BLaER1 (cell line): ENCODE results near the gene RFPL2.

Experiments
- H3K27ac ChIP-seq: shearing (Covaris generic); formaldehyde crosslinking; 2 replicates; pipeline ENCODE4 v1.8.1; 2022
- H3K27me3 ChIP-seq: shearing (Covaris generic); formaldehyde crosslinking; 2 replicates; pipeline ENCODE4 v1.8.1; 2022
- H3K36me3 ChIP-seq: shearing (Covaris generic); formaldehyde crosslinking; 2 replicates; pipeline ENCODE4 v1.8.1; 2022
- H3K4me1 ChIP-seq: shearing (Covaris generic); formaldehyde crosslinking; 2 replicates; pipeline ENCODE4 v1.8.1; 2022
- H3K4me2 ChIP-seq: shearing (Covaris generic); formaldehyde crosslinking; 2 replicates; pipeline ENCODE4 v1.8.1; 2022
- H3K4me3 ChIP-seq: shearing (Covaris generic); formaldehyde crosslinking; 2 replicates; pipeline ENCODE4 v1.8.1; 2022
- H3K9ac ChIP-seq: shearing (Covaris generic); formaldehyde crosslinking; 2 replicates; pipeline ENCODE4 v1.8.1; 2022
- H3K9me3 ChIP-seq: shearing (Covaris generic); formaldehyde crosslinking; 2 replicates; pipeline ENCODE4 v1.8.1; 2022
- H4K20me1 ChIP-seq: shearing (Covaris generic); formaldehyde crosslinking; 2 replicates; pipeline ENCODE4 v1.8.1; 2022
- Cebpa-rat ChIP-seq: shearing (Covaris generic); IDR thresholded peaks from 2 replicates; pipeline ENCODE4 v1.8.1; 2022

The RFPL2 gene

DNA sequence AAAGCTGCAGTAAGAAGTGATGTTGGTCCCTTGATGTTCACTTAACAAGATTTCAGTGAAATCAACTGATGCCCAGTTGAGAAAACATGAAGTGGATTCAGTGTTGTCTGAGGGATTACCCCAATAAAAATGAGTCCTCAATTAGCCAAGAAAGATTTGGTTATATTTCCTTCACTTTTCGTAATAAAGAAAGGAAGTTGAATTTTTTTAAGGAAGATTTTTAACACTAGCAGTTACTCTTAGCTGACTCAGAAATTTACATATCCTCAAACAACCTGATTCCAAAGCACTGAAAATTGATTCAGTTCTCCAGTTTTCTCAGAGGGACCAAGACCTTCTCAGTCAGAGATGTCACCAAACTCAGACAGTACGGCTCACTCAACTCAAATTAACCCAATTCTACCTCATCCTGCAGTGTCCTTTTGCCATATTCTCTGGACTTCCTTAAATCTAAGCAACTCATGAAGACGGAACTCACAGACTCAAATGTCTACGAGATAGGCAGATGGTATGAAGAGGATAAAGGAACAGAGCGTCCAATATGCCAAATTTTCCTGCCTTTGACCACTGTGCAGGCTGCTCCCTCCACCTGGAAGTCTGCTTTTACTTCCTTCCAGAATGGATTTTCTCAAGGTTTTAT lies 27.4 kb upstream of the RFPL2 start:
- no peak overlapping the region for H3K4me2 ChIP-seq
- H3K9ac ChIP-seq: no peak overlapping the region
- no peaks in the 10 kb centered on the region for H3K9me3 ChIP-seq
- TF ChIP-seq Cebpa-rat: no peak
- no peaks in the 10 kb centered on the region for H3K27me3 ChIP-seq
- H4K20me1 ChIP-seq: no peaks in the 10 kb centered on the region
- H3K4me3 ChIP-seq: no peak overlapping the region
- H3K27ac ChIP-seq: no peak overlapping the region
- no peaks in the 10 kb centered on the region for H3K4me1 ChIP-seq
- H3K36me3 ChIP-seq: no peaks in the 10 kb centered on the region

DNA sequence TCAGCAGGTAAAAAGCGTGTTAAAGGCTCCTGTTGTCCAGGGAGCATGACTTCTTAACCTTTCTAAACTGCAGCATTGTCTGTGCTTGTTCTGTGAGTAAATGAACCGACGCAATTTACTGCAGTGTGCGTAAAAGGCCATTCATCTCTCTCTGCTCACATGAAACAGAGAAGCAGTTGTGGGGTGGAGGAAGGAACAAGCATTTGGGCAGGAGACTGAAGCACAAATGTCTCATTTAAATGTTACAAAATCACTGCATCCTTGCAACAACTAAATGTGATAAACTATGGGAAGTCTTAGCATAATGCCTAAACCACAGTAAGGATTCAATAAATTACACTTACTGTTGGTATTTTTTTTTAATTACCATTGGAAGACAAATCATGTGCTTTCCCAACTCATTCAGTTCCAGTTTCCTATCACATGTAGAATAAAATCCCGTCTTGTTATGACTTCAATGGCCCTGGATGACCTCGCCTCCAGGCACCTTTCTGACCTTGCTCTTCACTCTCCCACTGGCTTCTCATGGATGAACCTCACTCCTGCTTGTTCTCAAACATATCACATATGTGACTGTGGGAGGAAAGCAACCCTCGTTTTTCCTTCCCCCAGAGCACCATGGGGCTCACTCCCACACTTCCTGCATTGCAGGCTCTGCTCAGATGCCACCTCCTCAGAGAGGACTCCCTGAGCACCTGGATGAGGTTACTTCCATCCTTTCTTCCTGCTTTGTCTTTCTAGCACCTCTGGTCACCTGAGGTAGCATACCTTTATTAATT lies 21.6 kb upstream of the RFPL2 start:
- H3K36me3 ChIP-seq: no peaks in the 10 kb centered on the region
- H3K4me2 ChIP-seq: no peak overlapping the region
- no peaks in the 10 kb centered on the region for H4K20me1 ChIP-seq
- no peak overlapping the region for H3K9ac ChIP-seq
- no peak overlapping the region for H3K4me3 ChIP-seq
- H3K27ac ChIP-seq: no peak overlapping the region
- H3K27me3 ChIP-seq: no peaks in the 10 kb centered on the region
- no peaks in the 10 kb centered on the region for H3K9me3 ChIP-seq
- no peak for TF ChIP-seq Cebpa-rat
- no peaks in the 10 kb centered on the region for H3K4me1 ChIP-seq

DNA sequence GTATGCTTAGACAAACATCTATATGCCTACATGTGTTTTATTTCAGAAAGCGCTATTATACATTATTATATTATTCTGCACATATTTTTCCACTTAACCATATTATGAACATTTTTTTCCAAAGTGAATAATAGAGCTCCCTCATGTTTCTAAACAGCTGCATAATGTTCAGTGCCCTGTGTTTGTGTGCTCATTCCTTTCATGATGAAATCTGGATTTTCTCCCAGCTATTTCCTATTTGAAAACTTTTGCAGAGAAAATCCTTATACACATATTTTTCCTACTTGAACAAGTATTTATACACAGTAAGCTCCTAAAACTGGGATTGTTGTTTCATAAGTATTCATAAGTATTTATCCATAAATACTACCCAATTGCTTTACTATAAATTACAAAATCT lies 18.1 kb upstream of the RFPL2 start:
- Histone ChIP-seq H3K4me3 (no peak overlapping the region), H4K20me1 (no peaks in the 10 kb centered on the region), H3K9me3 (no peaks in the 10 kb centered on the region), H3K27me3 (no peaks in the 10 kb centered on the region), H3K27ac (no peak overlapping the region), H3K36me3 (no peaks in the 10 kb centered on the region), H3K9ac (no peak overlapping the region), H3K4me1 (no peaks in the 10 kb centered on the region), H3K4me2 (no peak overlapping the region)
- no peak for TF ChIP-seq Cebpa-rat

DNA sequence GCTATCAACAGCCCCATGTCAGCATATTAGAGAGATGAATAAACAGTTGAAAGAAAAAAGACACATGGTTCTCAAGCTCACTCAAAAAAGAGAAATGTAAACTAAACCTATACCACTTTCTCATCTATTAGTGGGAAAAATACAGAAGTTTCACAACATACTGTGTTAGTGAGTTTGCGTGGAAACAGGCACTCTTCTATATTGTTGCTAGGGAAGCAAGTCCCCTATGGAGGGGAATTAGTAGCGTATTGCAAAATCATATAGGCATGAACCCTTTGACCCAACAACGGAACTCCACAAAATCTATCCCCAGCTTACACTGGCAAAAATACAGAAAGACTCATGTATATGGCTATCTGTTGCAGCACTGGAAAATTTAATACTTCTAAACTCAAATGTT lies 14.2 kb upstream of the RFPL2 start:
- Histone ChIP-seq H3K9me3 (no peaks in the 10 kb centered on the region), H3K27me3 (no peaks in the 10 kb centered on the region), H3K36me3 (no peaks in the 10 kb centered on the region), H3K4me2 (no peak overlapping the region), H3K4me3 (no peak overlapping the region), H3K4me1 (no peaks in the 10 kb centered on the region), H4K20me1 (no peaks in the 10 kb centered on the region), H3K9ac (no peak overlapping the region), H3K27ac (no peak overlapping the region)
- TF ChIP-seq Cebpa-rat: no peak

GRCh38 chr22:32218470-32218869 lies 13.6 kb upstream of the RFPL2 start:
- Histone ChIP-seq H4K20me1 (no peaks in the 10 kb centered on the region), H3K27ac (no peak overlapping the region)

DNA sequence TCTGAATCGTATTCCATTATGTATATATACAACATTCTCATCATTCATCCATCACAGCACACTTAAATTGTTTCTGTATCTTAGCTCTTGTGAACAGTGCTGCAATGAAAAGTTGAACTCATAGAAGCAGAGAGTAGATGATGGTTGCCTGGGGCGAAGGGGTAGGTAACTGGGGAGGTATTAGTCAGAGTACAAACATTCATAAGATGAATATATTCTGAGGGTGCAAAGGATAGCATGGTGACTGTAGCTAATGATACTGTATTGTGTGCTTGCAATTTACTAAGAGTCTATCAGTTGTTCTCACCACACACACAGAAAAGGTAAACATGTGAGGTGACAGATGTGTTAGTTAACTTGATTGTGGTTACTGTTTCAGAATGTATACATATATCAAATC lies 12.6 kb upstream of the RFPL2 start:
- H3K27ac ChIP-seq: no peak overlapping the region
- no peaks in the 10 kb centered on the region for H3K9me3 ChIP-seq
- no peak overlapping the region for H3K4me3 ChIP-seq
- no peaks in the 10 kb centered on the region for H3K27me3 ChIP-seq
- no peak for TF ChIP-seq Cebpa-rat
- no peak overlapping the region for H3K9ac ChIP-seq
- H3K4me2 ChIP-seq: no peak overlapping the region
- no peaks in the 10 kb centered on the region for H4K20me1 ChIP-seq
- peaks cover under 1% of the 10 kb centered on the region; the same call in 1 of the 2 replicates for H3K4me1 ChIP-seq
- no peaks in the 10 kb centered on the region for H3K36me3 ChIP-seq

More at GRCh38 chr22:32218470-32218869, 13.6 kb upstream of the RFPL2 start:
- Histone ChIP-seq H3K9ac (no peak overlapping the region), H3K4me1 (no peaks in the 10 kb centered on the region), H3K4me2 (no peak overlapping the region), H3K4me3 (no peak overlapping the region), H3K36me3 (no peaks in the 10 kb centered on the region), H3K27me3 (no peaks in the 10 kb centered on the region), H3K9me3 (no peaks in the 10 kb centered on the region)
- TF ChIP-seq Cebpa-rat: no peak

DNA sequence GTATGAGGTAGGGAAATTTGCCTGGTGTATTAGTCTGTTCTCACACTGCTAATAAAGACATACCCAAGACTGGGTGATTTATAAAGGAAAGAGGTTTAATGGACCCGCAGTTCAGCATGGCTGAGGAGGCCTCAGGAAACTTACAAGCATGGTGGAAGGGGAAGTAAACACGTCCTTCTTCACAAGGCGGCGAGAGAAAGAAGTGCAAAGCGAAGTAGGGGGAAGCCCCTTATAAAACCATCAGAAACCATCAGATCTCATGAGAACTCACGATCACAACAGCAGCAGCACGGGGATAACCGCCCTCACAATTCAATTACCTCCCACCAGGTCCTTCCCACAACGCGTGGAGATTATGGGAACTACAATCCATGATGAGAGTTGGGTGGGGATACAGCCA lies 12.0 kb upstream of the RFPL2 start:
- Histone ChIP-seq H3K4me2 (no peak overlapping the region), H3K27me3 (no peaks in the 10 kb centered on the region), H3K4me1 (peaks cover 6% of the 10 kb centered on the region), H3K9ac (no peak overlapping the region), H3K9me3 (no peaks in the 10 kb centered on the region), H3K36me3 (no peaks in the 10 kb centered on the region), H3K4me3 (no peak overlapping the region), H3K27ac (no peak overlapping the region), H4K20me1 (no peaks in the 10 kb centered on the region)
- TF ChIP-seq Cebpa-rat: no peak

- H3K4me2 ChIP-seq: no peak overlapping the region
- no peaks in the 10 kb centered on the region for H3K36me3 ChIP-seq
- H3K27ac ChIP-seq: no peak overlapping the region
- no peaks in the 10 kb centered on the region for H3K27me3 ChIP-seq
- H3K4me1 ChIP-seq: peaks cover 10% of the 10 kb centered on the region
- H3K4me3 ChIP-seq: no peak overlapping the region
- no peaks in the 10 kb centered on the region for H3K9me3 ChIP-seq
- H3K9ac ChIP-seq: no peak overlapping the region
- H4K20me1 ChIP-seq: no peaks in the 10 kb centered on the region
- no peak for TF ChIP-seq Cebpa-rat
Observed at GRCh38 chr22:32211011-32211410, 6.1 kb upstream of the RFPL2 start.

DNA sequence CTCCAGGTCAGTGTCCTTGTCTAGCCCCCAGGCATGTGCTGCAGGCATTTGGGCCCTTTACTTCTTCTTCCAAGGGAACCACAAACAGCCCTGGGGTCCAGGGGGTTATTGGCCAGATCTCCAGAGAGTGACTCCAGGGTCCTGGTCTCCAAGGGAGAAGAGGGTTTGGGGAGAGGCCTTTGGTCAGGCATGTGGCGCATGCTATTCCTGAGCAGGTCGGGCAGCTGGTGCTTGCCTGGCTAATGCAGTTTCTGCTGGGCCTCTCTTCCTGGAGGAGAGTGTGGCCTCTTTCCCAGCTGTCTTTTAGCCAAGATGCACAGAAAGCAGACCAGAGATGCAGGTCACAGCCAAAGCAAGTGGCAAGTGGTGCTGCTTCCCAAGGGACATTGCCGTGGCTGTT lies 3.8 kb upstream of the RFPL2 start:
- no peak overlapping the region for H3K4me2 ChIP-seq
- 0 out of 2 replicates have a peak, but pooled peaks cover under 1% of the 10 kb centered on the region for H3K27me3 ChIP-seq
- no peaks in the 10 kb centered on the region for H3K36me3 ChIP-seq
- TF ChIP-seq Cebpa-rat: no peak
- no peaks in the 10 kb centered on the region for H4K20me1 ChIP-seq
- H3K27ac ChIP-seq: no peak overlapping the region
- H3K4me1 ChIP-seq: peaks cover 10% of the 10 kb centered on the region
- H3K9ac ChIP-seq: no peak overlapping the region
- no peaks in the 10 kb centered on the region for H3K9me3 ChIP-seq
- no peak overlapping the region for H3K4me3 ChIP-seq

- Histone ChIP-seq H3K4me2 (no peak overlapping the region), H3K4me3 (no peak overlapping the region), H3K27me3 (peaks cover 7% of the 10 kb centered on the region), H3K9ac (no peak overlapping the region), H3K36me3 (no peaks in the 10 kb centered on the region), H3K4me1 (peaks cover 12% of the 10 kb centered on the region), H4K20me1 (no peaks in the 10 kb centered on the region), H3K9me3 (no peaks in the 10 kb centered on the region), H3K27ac (no peak overlapping the region)
- TF ChIP-seq Cebpa-rat: no peak
Observed at GRCh38 chr22:32207971-32208480, 3.2 kb upstream of the RFPL2 start.
